B cell (primary cell): ENCODE data around the gene MAP2K7. TPM values are rescaled to one million over a fixed set of nuclear protein-coding genes. Genes with fewer than 3 reads are reported as not detected.
A peak's percentile ranks its signal among the peaks of the same experiment; 100 is the strongest.

ENCODE experiments used
- ATAC-seq: fragments of 200-7000 bp; cut with Tn5 transposase; one replicate; pipeline ENCODE4 v1.10.0; 2021; ENCODE audit warnings: low read depth, mild to moderate bottlenecking, moderate number of reproducible peaks, moderate library complexity
- CTCF ChIA-PET: fragments of 350-600 bp; sonication (Branson Sonifier 250); formaldehyde crosslinking; loops from one replicate; lab custom pipeline; 2021; ENCODE audit warnings: antibody characterized with exemption, inconsistent platforms; lab: Charles Lee
- POLR2A ChIA-PET: fragments of 350-600 bp; sonication (Branson Sonifier 250); formaldehyde crosslinking; loops from one replicate; lab custom pipeline; 2021; ENCODE audit warnings: antibody characterized with exemption; lab: Charles Lee
- DNase-seq: peaks from one replicate; pipeline ENCODE4 v3.0.0; 2013
- H2AFZ ChIP-seq: 2 replicates; pipeline ENCODE4 v1.6.1; 2012; ENCODE audit warnings: mild to moderate bottlenecking, low read depth, low read length; ENCODE audit not compliant: insufficient read depth, poor library complexity, severe bottlenecking
- H3K27ac ChIP-seq, 2 donors: 1 replicate in 1 of 2; 2 replicates in 1 of 2; pipeline ENCODE4 v1.5.1; 2012 to 2013; ENCODE audit warnings: low read length in 2 of 2, mild to moderate bottlenecking in 2 of 2, moderate library complexity in 1 of 2
- H3K27me3 ChIP-seq, 4 experiments: fragments of 200-600 bp in 1 of 4; sonication (generic) in 1 of 4; replicated peaks in 1 of 4; 1 replicate in 2 of 4; 2 replicates in 2 of 4; pipeline versions ENCODE4 v1.6.1 to v1.7.0; 2013 to 2016; ENCODE audit warnings: low read length in 3 of 4, mild to moderate bottlenecking in 2 of 4, mixed read lengths in 1 of 4, moderate library complexity in 1 of 4; ENCODE audit not compliant: insufficient read depth in 4 of 4, control insufficient read depth in 3 of 4; ENCODE audit errors: control extremely low read depth in 1 of 4
- H3K36me3 ChIP-seq, 2 experiments: replicated peaks in 1 of 2; 1 replicate in 1 of 2; 2 replicates in 1 of 2; pipeline versions ENCODE4 v1.6.1 to v1.7.1; 2013; ENCODE audit warnings: low read length in 1 of 2; ENCODE audit not compliant: insufficient read depth in 2 of 2, control insufficient read depth in 1 of 2; ENCODE audit errors: control extremely low read depth in 1 of 2, extremely low read depth in 1 of 2
- H3K4me1 ChIP-seq, 2 donors: fragments of 200-600 bp in 1 of 2; sonication (generic) in 1 of 2; 1 replicate in 1 of 2; 2 replicates in 1 of 2; pipeline versions ENCODE4 v1.5.1 to v1.6.1; 2013 to 2017; ENCODE audit warnings: low read length in 2 of 2; ENCODE audit not compliant: control insufficient read depth in 2 of 2, insufficient read depth in 2 of 2
- H3K4me2 ChIP-seq: replicated peaks from 2 replicates; pipeline ENCODE3; 2012; ENCODE audit warnings: mild to moderate bottlenecking, low read depth, low read length; ENCODE audit not compliant: poor library complexity, severe bottlenecking
- H3K4me3 ChIP-seq, 5 experiments: fragments of 200-600 bp in 1 of 5; sonication (generic) in 1 of 5; 1 replicate in 3 of 5; 2 replicates in 2 of 5; pipeline versions ENCODE4 v1.5.1 to v1.7.0; 2011 to 2016; ENCODE audit warnings: low read length in 4 of 5, mild to moderate bottlenecking in 4 of 5, low read depth in 2 of 5, control low read depth in 1 of 5, moderate library complexity in 1 of 5; ENCODE audit not compliant: insufficient read depth in 1 of 5; ENCODE audit errors: control extremely low read depth in 1 of 5, extremely low read depth in 1 of 5
- H3K79me2 ChIP-seq: fragments of 200-600 bp; sonication (generic); one replicate; pipeline ENCODE4 v1.6.0; 2016; ENCODE audit warnings: low read length; ENCODE audit not compliant: control insufficient read depth, insufficient read depth
- H3K9ac ChIP-seq: fragments of 200-600 bp; sonication (generic); 2 replicates; pipeline ENCODE4 v1.6.1; 2017; ENCODE audit warnings: mild to moderate bottlenecking, low read length, moderate library complexity
- H3K9me3 ChIP-seq, 3 donors: one replicate each; pipeline versions ENCODE4 v1.6.1 to v1.7.1; 2013; ENCODE audit warnings: low read length in 2 of 3; ENCODE audit not compliant: control insufficient read depth in 2 of 3, insufficient read depth in 1 of 3; ENCODE audit errors: control extremely low read depth in 1 of 3
- H4K20me1 ChIP-seq: 2 replicates; pipeline ENCODE4 v1.6.0; 2012; ENCODE audit warnings: mild to moderate bottlenecking, low read length; ENCODE audit not compliant: insufficient read depth, control insufficient read depth, poor library complexity, severe bottlenecking
- H3K27ac Mint-ChIP-seq: one replicate; pipeline ENCODE4 v1.8.0; 2021; ENCODE audit warnings: mixed read lengths
- H3K27me3 Mint-ChIP-seq: one replicate; pipeline ENCODE4 v1.8.0; 2021; ENCODE audit warnings: mixed read lengths
- H3K4me1 Mint-ChIP-seq: one replicate; pipeline ENCODE4 v1.8.0; 2021; ENCODE audit warnings: mixed read lengths
- H3K4me3 Mint-ChIP-seq: one replicate; pipeline ENCODE4 v1.8.0; 2021; ENCODE audit warnings: mixed read lengths
- H3K9me3 Mint-ChIP-seq: one replicate; pipeline ENCODE4 v1.8.0; 2022; ENCODE audit warnings: mixed read lengths; ENCODE audit not compliant: insufficient read depth
- EZH2 ChIP-seq: IDR thresholded peaks from 2 replicates; pipeline ENCODE4 v1.6.1; 2012; ENCODE audit warnings: borderline replicate concordance, low read depth, mild to moderate bottlenecking, moderate library complexity, low read length; ENCODE audit not compliant: insufficient read depth, poor library complexity, severe bottlenecking
- WGBS: methylation state at CpG from one replicate; pipeline ENCODE4 v1.1.5; 2013; ENCODE audit warnings: missing lambda C conversion rate; ENCODE audit not compliant: insufficient coverage; 5-methylcytosine and 5-hydroxymethylcytosine counted together
- intact Hi-C: fragments of 100-400 bp; cut with micrococcal nuclease; formaldehyde crosslinking; loops from one replicate; pipeline ENCODE4 v1.10.0; 2022
- polyA plus RNA-seq: library from polyadenylated mRNA; depleted of rRNA; stranded (reverse); fragments of >200 nt; gene quantifications from 2 replicates; pipeline ENCODE4 v1.2.3, GENCODE V29; 2012
- total RNA-seq, 2 donors: library from RNA; stranded (reverse); fragments of 120-200 nt in 1 of 2; gene quantifications; 1 replicate in 1 of 2; 2 replicates in 1 of 2; pipeline versions ENCODE4 v1.2.3 to v1.2.4, GENCODE V29; 2013 to 2022
- TF ChIP-seq, protein P1 (sequence below): fragments of 200-600 bp; IDR thresholded peaks from one replicate; pipeline ENCODE4 v1.8.0; 2022; ENCODE audit warnings: antibody characterized with exemption, mild to moderate bottlenecking

The MAP2K7 gene
- total and polyA plus RNA-seq, 2 donors (not counting 1 experiment from before 2014, with no cell fraction given): 56.0 to 71.9 TPM

DNA sequence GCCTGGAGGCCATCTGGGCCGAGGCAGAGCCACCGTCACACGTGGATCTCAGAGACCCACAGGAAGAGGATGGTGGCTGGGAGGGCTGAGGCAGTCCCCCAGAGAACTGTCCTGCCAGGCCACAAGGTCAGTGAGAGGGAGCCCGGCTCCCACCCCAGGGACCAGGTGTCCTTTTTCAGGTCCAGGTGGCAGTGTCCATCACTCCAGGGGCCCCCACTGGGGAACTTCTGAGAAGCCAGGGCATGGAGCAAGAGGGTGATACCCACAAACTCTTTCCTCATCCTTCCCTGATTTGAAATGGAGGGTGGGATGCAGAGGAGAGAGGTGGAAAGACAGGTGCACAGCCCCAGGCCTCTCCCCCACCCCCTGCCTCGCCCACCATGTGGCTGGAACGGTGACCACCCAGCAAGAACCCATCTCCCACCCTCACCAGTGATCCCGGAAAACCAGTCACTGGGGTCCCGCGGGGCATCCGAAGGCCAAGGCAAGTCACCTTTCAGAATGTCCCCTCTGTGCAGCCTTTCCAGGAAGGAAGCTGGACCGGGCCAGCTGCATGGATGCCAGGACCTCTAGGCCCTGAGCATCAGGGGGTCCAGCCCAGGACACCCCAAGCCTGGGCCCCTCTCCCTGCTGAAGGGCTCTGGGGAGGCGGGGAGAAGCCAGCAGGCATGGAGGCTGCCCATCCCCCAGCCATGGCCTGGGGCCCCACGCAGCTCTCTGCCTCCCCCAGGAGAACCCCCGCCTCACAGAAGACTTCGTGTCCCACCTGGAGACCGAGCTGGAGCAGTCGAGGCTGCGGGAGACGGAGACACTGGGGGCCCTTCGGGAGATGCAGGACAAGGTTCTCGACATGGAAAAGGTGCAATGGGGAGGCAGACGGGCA lies 43.6 kb upstream of the MAP2K7 start:
- Histone ChIP-seq H3K79me2 (no peaks in the 10 kb centered on the region), H3K27ac (no peak overlapping the region), H3K4me1 (peaks cover 21 to 26% of the 10 kb centered on the region in 2 donors), H3K36me3 (peaks cover 0 to 3% of the 10 kb centered on the region in 2 experiments), H3K4me2 (no peak overlapping the region), H3K4me3 (no peak overlapping the region), H4K20me1 (no peaks in the 10 kb centered on the region), H3K9ac (no peak overlapping the region), H3K27me3 (peaks cover 0 to 88% (median 29%) of the 10 kb centered on the region in 4 experiments), H2AFZ (no peak overlapping the region), H3K9me3 (peaks cover 0 to 29% (median 0%) of the 10 kb centered on the region in 3 donors)
- peaks cover 24% of the 10 kb centered on the region for H3K27me3 Mint-ChIP-seq
- intact Hi-C loops: no loop called here
- H3K27ac Mint-ChIP-seq: no peak overlapping the region
- peak overlapping the region; percentile 19 for H3K4me3 Mint-ChIP-seq
- H3K4me1 Mint-ChIP-seq: peaks cover 11% of the 10 kb centered on the region
- ChIA-PET CTCF (no interaction called here), POLR2A (interaction anchor here (1.0 kb wide), 1 partner anchor 7 kb away, joined by 7 read pairs; no protein-coding TSS in a partner anchor)
- ATAC-seq (no peak), DNase-seq (no peak)
- no peaks in the 10 kb centered on the region for H3K9me3 Mint-ChIP-seq
- TF ChIP-seq EZH2: no peak
- TF ChIP-seq, protein P1, sequence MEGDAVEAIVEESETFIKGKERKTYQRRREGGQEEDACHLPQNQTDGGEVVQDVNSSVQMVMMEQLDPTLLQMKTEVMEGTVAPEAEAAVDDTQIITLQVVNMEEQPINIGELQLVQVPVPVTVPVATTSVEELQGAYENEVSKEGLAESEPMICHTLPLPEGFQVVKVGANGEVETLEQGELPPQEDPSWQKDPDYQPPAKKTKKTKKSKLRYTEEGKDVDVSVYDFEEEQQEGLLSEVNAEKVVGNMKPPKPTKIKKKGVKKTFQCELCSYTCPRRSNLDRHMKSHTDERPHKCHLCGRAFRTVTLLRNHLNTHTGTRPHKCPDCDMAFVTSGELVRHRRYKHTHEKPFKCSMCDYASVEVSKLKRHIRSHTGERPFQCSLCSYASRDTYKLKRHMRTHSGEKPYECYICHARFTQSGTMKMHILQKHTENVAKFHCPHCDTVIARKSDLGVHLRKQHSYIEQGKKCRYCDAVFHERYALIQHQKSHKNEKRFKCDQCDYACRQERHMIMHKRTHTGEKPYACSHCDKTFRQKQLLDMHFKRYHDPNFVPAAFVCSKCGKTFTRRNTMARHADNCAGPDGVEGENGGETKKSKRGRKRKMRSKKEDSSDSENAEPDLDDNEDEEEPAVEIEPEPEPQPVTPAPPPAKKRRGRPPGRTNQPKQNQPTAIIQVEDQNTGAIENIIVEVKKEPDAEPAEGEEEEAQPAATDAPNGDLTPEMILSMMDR: no peak
- WGBS: 89% methylated on average over 16 of the region's 22 CpGs
